ENCODE data around the gene HAGHL. TPM values are rescaled to one million over a fixed set of nuclear protein-coding genes. Genes with fewer than 3 reads are reported as not detected.

HAGHL gene
- total RNA-seq, 2 donors from 2014 or later, result 22.2 to 24.5 TPM

GRCh38 chr16:777826-778225, 50.9 kb downstream of the HAGHL start:
- ATAC-seq, result no peak
- no peaks in the 10 kb centered on the region for H3K9me3 Mint-ChIP-seq
- no peaks in the 10 kb centered on the region for H3K36me3 Mint-ChIP-seq
- H3K27ac Mint-ChIP-seq, result no peak overlapping the region
- no peak for DNase-seq (ENCODE audit: low spot score in 2 of 2)

GRCh38 chr16:778447-778846, 51.5 kb downstream of the HAGHL start:
- H3K9me3 Mint-ChIP-seq, result no peaks in the 10 kb centered on the region
- no peak overlapping the region for H3K27ac Mint-ChIP-seq
- DNase-seq (ENCODE audit: low spot score in 2 of 2) (no peak), ATAC-seq (peak in 1 of 2 donors; percentile 5)
- no peaks in the 10 kb centered on the region for H3K36me3 Mint-ChIP-seq

GRCh38 chr16:778909-779527, 52.1 kb downstream of the HAGHL start:
- peak in 1 of 2 donors; percentile 45 for ATAC-seq
- H3K36me3 Mint-ChIP-seq, result no peaks in the 10 kb centered on the region
- no peak for DNase-seq (ENCODE audit: low spot score in 2 of 2)
- no peaks in the 10 kb centered on the region for H3K9me3 Mint-ChIP-seq
- H3K27ac Mint-ChIP-seq, result no peak overlapping the region

Other genes starting within 250 kb of the HAGHL start
- 10 to 100 TPM; 55.5 to 76.5 TPM for gene CAPN15, start 199.4 kb upstream of the HAGHL start, total RNA-seq
- gene PRR35, start 166.7 kb upstream of the HAGHL start, total RNA-seq, result not detected
- 1 to 10 TPM in 1 of 2 donors, under 1 TPM in 1; 0.59 to 1.8 TPM for gene NHLRC4, start 160.1 kb upstream of the HAGHL start, total RNA-seq
- gene PIGQ, start 157.1 kb upstream of the HAGHL start, total RNA-seq, result 10 to 100 TPM; 21.9 to 24.2 TPM
- gene RAB40C, start 137.0 kb upstream of the HAGHL start, total RNA-seq, result 10 to 100 TPM; 12.1 to 13.0 TPM
- gene WFIKKN1, start 96.1 kb upstream of the HAGHL start, total RNA-seq, result under 1 TPM; 0.33 to 0.71 TPM
- gene METTL26, start 90.8 kb upstream of the HAGHL start, total RNA-seq, result 100 to 1,000 TPM in 1 of 2 donors, 10 to 100 TPM in 1; 47.2 to 120 TPM
- gene MCRIP2, start 85.3 kb upstream of the HAGHL start, total RNA-seq, result 10 to 100 TPM; 33.7 to 52.0 TPM
- 100 to 1,000 TPM in 1 of 2 donors, 10 to 100 TPM in 1; 36.1 to 101 TPM for gene WDR90, start 77.7 kb upstream of the HAGHL start, total RNA-seq
- 100 to 1,000 TPM; 112 to 118 TPM for gene RHOT2, start 59.0 kb upstream of the HAGHL start, total RNA-seq
- 1 to 10 TPM; 1.3 to 4.6 TPM for gene RHBDL1, start 51.4 kb upstream of the HAGHL start, total RNA-seq
- gene STUB1, start 46.7 kb upstream of the HAGHL start, total RNA-seq, result 10 to 100 TPM; 61.2 to 69.9 TPM
- 10 to 100 TPM; 11.0 to 24.7 TPM for gene JMJD8, start 42.8 kb upstream of the HAGHL start, total RNA-seq
- 10 to 100 TPM; 16.0 to 19.1 TPM for gene WDR24, start 36.7 kb upstream of the HAGHL start, total RNA-seq
- gene FBXL16, start 21.3 kb upstream of the HAGHL start, total RNA-seq, result 10 to 100 TPM in 1 of 2 donors, 1 to 10 TPM in 1; 2.8 to 16.4 TPM
- 10 to 100 TPM; 10.1 to 14.7 TPM for gene METRN, start 12.0 kb upstream of the HAGHL start, total RNA-seq
- 10 to 100 TPM; 17.6 to 22.6 TPM for gene ANTKMT, start 6.0 kb upstream of the HAGHL start, total RNA-seq
- 10 to 100 TPM in 1 of 2 donors, 1 to 10 TPM in 1; 6.2 to 10.7 TPM for gene CCDC78, start 663 bp upstream of the HAGHL start, total RNA-seq
- gene CIAO3, start 13.9 kb downstream of the HAGHL start, total RNA-seq, result 100 to 1,000 TPM in 1 of 2 donors, 10 to 100 TPM in 1; 41.7 to 122 TPM
- gene MSLN, start 33.6 kb downstream of the HAGHL start, total RNA-seq, result not detected
- gene RPUSD1, start 61.3 kb downstream of the HAGHL start, total RNA-seq, result 10 to 100 TPM; 11.2 to 27.1 TPM
- gene CHTF18, start 61.5 kb downstream of the HAGHL start, total RNA-seq, result 100 to 1,000 TPM in 1 of 2 donors, 10 to 100 TPM in 1; 98.7 to 116 TPM
- not detected for gene GNG13, start 73.6 kb downstream of the HAGHL start, total RNA-seq
- 10 to 100 TPM; 13.0 to 19.1 TPM for gene LMF1, start 243.9 kb downstream of the HAGHL start, total RNA-seq

Measured in activated naive CD4-positive, alpha-beta T cell treated with anti-CD3 and anti-CD28 coated beads, Interleukin-2, amount 50 U/mL, for 72 hours (primary cell).